ENCODE data around the gene SFRP2.

SFRP2 gene

GRCh38 chr4:153792618-153793247 lies 3.9 kb upstream of the SFRP2 start:
- ChIA-PET POLR2A (no interaction called here), CTCF (interaction anchor here (1.0 kb wide), 1 partner anchor 11 kb away, joined by 3 read pairs; no protein-coding TSS in a partner anchor)
- TF ChIP-seq ZNF384 (IDR thresholded peaks at IDR 0.05) (no peak), TARDBP (IDR thresholded peaks at IDR 0.05) (no peak), ELF4 (IDR thresholded peaks at IDR 0.05) (no peak), LEF1 (IDR thresholded peaks at IDR 0.05; ENCODE audit: borderline replicate concordance) (no peak), L3MBTL2 (conservative IDR thresholded peaks at IDR 0.05) (no peak), FOXM1 (IDR thresholded peaks at IDR 0.05; ENCODE audit: borderline replicate concordance) (no peak), NFRKB (IDR thresholded peaks at IDR 0.05) (no peak), SUZ12 (IDR thresholded peaks at IDR 0.05) (no peak)
- DNase-seq (ENCODE audit: extremely low spot score) = no peak

- no peak for DNase-seq (ENCODE audit: extremely low spot score)
- POLR2A ChIA-PET = no interaction called here
- TF ChIP-seq BHLHE40 (IDR thresholded peaks at IDR 0.05; ENCODE audit: borderline replicate concordance) (no peak), ZNF384 (IDR thresholded peaks at IDR 0.05) (no peak), CTBP1 (IDR thresholded peaks at IDR 0.05; ENCODE audit: borderline replicate concordance) (no peak), FOXA1 (IDR thresholded peaks at IDR 0.05) (no peak), PKNOX1 (IDR thresholded peaks at IDR 0.05) (no peak), L3MBTL2 (conservative IDR thresholded peaks at IDR 0.05) (no peak), TARDBP (IDR thresholded peaks at IDR 0.05) (no peak), ELF4 (IDR thresholded peaks at IDR 0.05) (no peak), LEF1 (IDR thresholded peaks at IDR 0.05; ENCODE audit: borderline replicate concordance) (no peak), SUZ12 (IDR thresholded peaks at IDR 0.05) (no peak), HDGF (IDR thresholded peaks at IDR 0.05; ENCODE audit: borderline replicate concordance) (no peak), FOXM1 (IDR thresholded peaks at IDR 0.05; ENCODE audit: borderline replicate concordance) (no peak)
Observed at GRCh38 chr4:153791746-153792617, 3.1 kb upstream of the SFRP2 start.

GRCh38 chr4:153790962-153791551 lies 2.2 kb upstream of the SFRP2 start:
- CTCF ChIA-PET = no interaction called here

More at GRCh38 chr4:153791746-153792617, 3.1 kb upstream of the SFRP2 start:
- CTCF ChIA-PET = interaction anchor here (1.0 kb wide), 1 partner anchor 10 kb away, joined by 3 read pairs; no protein-coding TSS in a partner anchor

GRCh38 chr4:153790500-153790865 lies 1.6 kb upstream of the SFRP2 start:
- ChIA-PET CTCF (no interaction called here), POLR2A (no interaction called here)
- DNase-seq (ENCODE audit: extremely low spot score) = no peak
- TF ChIP-seq TARDBP (IDR thresholded peaks at IDR 0.05) = no peak
- no peak for TF ChIP-seq NFRKB (IDR thresholded peaks at IDR 0.05)
- no peak for TF ChIP-seq FOXM1 (IDR thresholded peaks at IDR 0.05; ENCODE audit: borderline replicate concordance)
- no peak for TF ChIP-seq LEF1 (IDR thresholded peaks at IDR 0.05; ENCODE audit: borderline replicate concordance)
- TF ChIP-seq BHLHE40 (IDR thresholded peaks at IDR 0.05; ENCODE audit: borderline replicate concordance) = no peak
- no peak for TF ChIP-seq FOXA1 (IDR thresholded peaks at IDR 0.05)
- no peak for TF ChIP-seq CTBP1 (IDR thresholded peaks at IDR 0.05; ENCODE audit: borderline replicate concordance)
- no peak for TF ChIP-seq ARNT (IDR thresholded peaks at IDR 0.05)
- TF ChIP-seq ZNF384 (IDR thresholded peaks at IDR 0.05) = no peak
- TF ChIP-seq L3MBTL2 (conservative IDR thresholded peaks at IDR 0.05) = no peak
- TF ChIP-seq FOXK2 (IDR thresholded peaks at IDR 0.05) = no peak
- TF ChIP-seq PKNOX1 (IDR thresholded peaks at IDR 0.05) = no peak
- no peak for TF ChIP-seq SUZ12 (IDR thresholded peaks at IDR 0.05)
- no peak for TF ChIP-seq HDGF (IDR thresholded peaks at IDR 0.05; ENCODE audit: borderline replicate concordance)
- TF ChIP-seq SP1 (IDR thresholded peaks at IDR 0.05) = no peak
- no peak for TF ChIP-seq ELF4 (IDR thresholded peaks at IDR 0.05)

More at GRCh38 chr4:153790962-153791551, 2.2 kb upstream of the SFRP2 start:
- DNase-seq (ENCODE audit: extremely low spot score) = no peak
- POLR2A ChIA-PET = no interaction called here
- TF ChIP-seq L3MBTL2 (conservative IDR thresholded peaks at IDR 0.05) = no peak
- TF ChIP-seq HDGF (IDR thresholded peaks at IDR 0.05; ENCODE audit: borderline replicate concordance) = no peak
- no peak for TF ChIP-seq CTBP1 (IDR thresholded peaks at IDR 0.05; ENCODE audit: borderline replicate concordance)
- no peak for TF ChIP-seq SUZ12 (IDR thresholded peaks at IDR 0.05)
- no peak for TF ChIP-seq FOXM1 (IDR thresholded peaks at IDR 0.05; ENCODE audit: borderline replicate concordance)
- TF ChIP-seq ELF4 (IDR thresholded peaks at IDR 0.05) = no peak
- TF ChIP-seq PKNOX1 (IDR thresholded peaks at IDR 0.05) = no peak
- no peak for TF ChIP-seq ZNF384 (IDR thresholded peaks at IDR 0.05)

- ChIA-PET CTCF (no interaction called here), POLR2A (no interaction called here)
- TF ChIP-seq FOXK2 (IDR thresholded peaks at IDR 0.05) (no peak), ZNF384 (IDR thresholded peaks at IDR 0.05) (no peak), HDGF (IDR thresholded peaks at IDR 0.05; ENCODE audit: borderline replicate concordance) (no peak), CTBP1 (IDR thresholded peaks at IDR 0.05; ENCODE audit: borderline replicate concordance) (no peak), L3MBTL2 (conservative IDR thresholded peaks at IDR 0.05) (no peak), FOXA1 (IDR thresholded peaks at IDR 0.05) (no peak), ARNT (IDR thresholded peaks at IDR 0.05) (no peak), SUZ12 (IDR thresholded peaks at IDR 0.05) (no peak), PKNOX1 (IDR thresholded peaks at IDR 0.05) (no peak), NFRKB (IDR thresholded peaks at IDR 0.05) (no peak)
- DNase-seq (ENCODE audit: extremely low spot score) = no peak
Observed at GRCh38 chr4:153789741-153790499, 1.0 kb upstream of the SFRP2 start.
